Transverse colon (tissue), 4 donors: ENCODE results near the gene RGS7. TPM values are rescaled to one million over a fixed set of nuclear protein-coding genes. Genes with fewer than 3 reads are reported as not detected.

ENCODE experiments used
- DNase-seq: peaks from one replicate; pipeline ENCODE4 v3.0.0-alpha.2; 2019
- H3K27ac ChIP-seq, 4 donors: fragments of 200-600 bp; sonication (generic); 2 replicates each; pipeline ENCODE4 v1.5.1; 2016 to 2018; ENCODE audit warnings: inconsistent platforms in 4 of 4
- H3K27me3 ChIP-seq: fragments of 200-600 bp; sonication (generic); 2 replicates; pipeline ENCODE4 v1.5.1; 2017; ENCODE audit warnings: inconsistent platforms
- H3K36me3 ChIP-seq, 4 donors: fragments of 200-600 bp; sonication (generic); 2 replicates each; pipeline ENCODE4 v1.5.1; 2017 to 2019; ENCODE audit warnings: inconsistent platforms in 4 of 4
- H3K4me1 ChIP-seq, 4 donors: fragments of 200-600 bp; sonication (generic); 2 replicates each; pipeline ENCODE4 v1.5.1; 2017 to 2020; ENCODE audit warnings: inconsistent platforms in 4 of 4
- H3K4me3 ChIP-seq, 4 donors: fragments of 200-600 bp; sonication (generic); 1 replicate in 1 of 4; 2 replicates in 3 of 4; pipeline versions ENCODE4 v1.5.1 to v1.6.1; 2017 to 2019; ENCODE audit warnings: inconsistent platforms in 4 of 4
- H3K9me3 ChIP-seq, 2 donors: fragments of 200-600 bp; sonication (generic); 2 replicates each; pipeline ENCODE4 v1.5.1; 2017 to 2019; ENCODE audit warnings: inconsistent platforms in 2 of 2
- CTCF ChIP-seq, 5 experiments: fragments of 200-600 bp in 3 of 5; fragments of 450-650 bp in 2 of 5; sonication (generic) in 3 of 5; IDR thresholded peaks; 1 replicate in 2 of 5; 2 replicates in 3 of 5; pipeline ENCODE4 v1.5.1; 2016 to 2017; ENCODE audit warnings: antibody characterized with exemption in 5 of 5, inconsistent platforms in 3 of 5, mild to moderate bottlenecking in 2 of 5, moderate library complexity in 1 of 5
- EP300 ChIP-seq: sonication (generic); formaldehyde crosslinking; IDR thresholded peaks from one replicate; pipeline ENCODE4 v1.6.1; 2017; ENCODE audit warnings: antibody characterized with exemption, low read depth
- POLR2A ChIP-seq: fragments of 450-650 bp; IDR thresholded peaks from one replicate; pipeline ENCODE4 v1.6.1; 2016; ENCODE audit warnings: antibody characterized with exemption, mild to moderate bottlenecking, moderate library complexity
- POLR2AphosphoS5 ChIP-seq, 3 donors: sonication (generic); formaldehyde crosslinking; IDR thresholded peaks; one replicate each; pipeline ENCODE4 v1.6.1; 2016; ENCODE audit warnings: antibody characterized with exemption in 3 of 3
- WGBS, 2 donors: methylation state at CpG; one replicate each; pipeline ENCODE4 v1.1.5; 2018; ENCODE audit warnings: low coverage in 1 of 2; 5-methylcytosine and 5-hydroxymethylcytosine counted together
- in situ Hi-C, 4 donors: fragments of 200-750 bp; cut with MboI; loops; one replicate each; pipeline versions ENCODE4 v1.15.0 to v1.15.1; 2017; ENCODE audit warnings: low sequenced_read_pairs in 3 of 4, low pct_ligation_motif_present in 1 of 4, low pct_unique_long_range_greater_than_20kb in 1 of 4
- intact Hi-C: fragments of 100-400 bp; cut with DNase I; formaldehyde crosslinking; loops from one replicate; pipeline ENCODE4 v1.15.1; 2023; ENCODE audit warnings: low total_unique reads
- total RNA-seq, 4 donors: library from RNA; depleted of rRNA; stranded (reverse); fragments of >200 nt; gene quantifications; one replicate each; pipeline ENCODE4 v1.1.0, GENCODE V29; 2016

Gene RGS7
- total RNA-seq, 4 donors from 2014 or later = 1.5 to 2.0 TPM; not detected in 2

GRCh38 chr1:240993004-240993403, 364.0 kb downstream of the RGS7 start:
- H3K9me3 ChIP-seq = no peaks in the 10 kb centered on the region
- no peak overlapping the region for H3K4me3 ChIP-seq
- TF ChIP-seq POLR2A (no peak), EP300 (no peak), CTCF (IDR thresholded peaks at IDR 0.05) (no peak), POLR2AphosphoS5 (IDR thresholded peaks at IDR 0.05) (no peak)
- WGBS, 2 donors = 75 to 90% methylated on average over 2 of the region's 2 CpGs
- no peaks in the 10 kb centered on the region for H3K27me3 ChIP-seq
- H3K4me1 ChIP-seq = no peaks in the 10 kb centered on the region
- no peak overlapping the region for H3K27ac ChIP-seq
- in situ Hi-C loops = no loop called here
- H3K36me3 ChIP-seq = no peaks in the 10 kb centered on the region
- intact Hi-C loops = no loop called here
- DNase-seq = no peak

GRCh38 chr1:240991230-240991629, 365.8 kb downstream of the RGS7 start:
- no peak for TF ChIP-seq CTCF (IDR thresholded peaks at IDR 0.05)
- intact Hi-C loops = no loop called here
- Histone ChIP-seq H3K27me3 (no peaks in the 10 kb centered on the region), H3K4me3 (no peak overlapping the region), H3K36me3 (no peaks in the 10 kb centered on the region), H3K4me1 (no peaks in the 10 kb centered on the region), H3K9me3 (no peaks in the 10 kb centered on the region), H3K27ac (no peak overlapping the region)
- in situ Hi-C loops = no loop called here
- 87% methylated on average over 5 of the region's 5 CpGs for WGBS, 2 donors
- no peak for DNase-seq

- intact Hi-C loops = no loop called here
- in situ Hi-C loops = no loop called here
- no peaks in the 10 kb centered on the region for H3K9me3 ChIP-seq
- 31 to 36% methylated on average over 5 of the region's 5 CpGs for WGBS, 2 donors
- no peaks in the 10 kb centered on the region for H3K27me3 ChIP-seq
- TF ChIP-seq POLR2AphosphoS5 (IDR thresholded peaks at IDR 0.05) (no peak), EP300 (no peak)
- H3K4me3 ChIP-seq = no peak overlapping the region
- no peaks in the 10 kb centered on the region for H3K4me1 ChIP-seq
- H3K27ac ChIP-seq = no peak overlapping the region
- H3K36me3 ChIP-seq = no peaks in the 10 kb centered on the region
- no peak for DNase-seq
Observed at GRCh38 chr1:240987928-240988327, 369.1 kb downstream of the RGS7 start.

- no peaks in the 10 kb centered on the region for H3K4me1 ChIP-seq
- no peaks in the 10 kb centered on the region for H3K9me3 ChIP-seq
- no peaks in the 10 kb centered on the region for H3K36me3 ChIP-seq
- no peak for DNase-seq
- no peak for TF ChIP-seq CTCF (IDR thresholded peaks at IDR 0.05)
- TF ChIP-seq EP300 = no peak
- TF ChIP-seq POLR2AphosphoS5 (IDR thresholded peaks at IDR 0.05) = no peak
- no peak for TF ChIP-seq POLR2A
- intact Hi-C loops (no loop called here), in situ Hi-C loops (no loop called here)
- H3K27ac ChIP-seq = no peak overlapping the region
- H3K27me3 ChIP-seq = no peaks in the 10 kb centered on the region
- H3K4me3 ChIP-seq = no peak overlapping the region
- WGBS, 2 donors = 67 to 74% methylated on average over 5 of the region's 5 CpGs
Observed at GRCh38 chr1:240985081-240985480, 371.9 kb downstream of the RGS7 start.

GRCh38 chr1:240980342-240980741, 376.7 kb downstream of the RGS7 start:
- WGBS, 2 donors = 44 to 58% methylated on average over 1 of the region's 1 CpG
- intact Hi-C loops (no loop called here), in situ Hi-C loops (no loop called here)
- H3K9me3 ChIP-seq = no peaks in the 10 kb centered on the region
- TF ChIP-seq POLR2AphosphoS5 (IDR thresholded peaks at IDR 0.05) (no peak), EP300 (no peak), POLR2A (no peak), CTCF (IDR thresholded peaks at IDR 0.05) (no peak)
- H3K36me3 ChIP-seq = no peaks in the 10 kb centered on the region
- DNase-seq = no peak
- no peaks in the 10 kb centered on the region for H3K27me3 ChIP-seq
- H3K27ac ChIP-seq = no peak overlapping the region
- H3K4me3 ChIP-seq = no peak overlapping the region
- H3K4me1 ChIP-seq = no peaks in the 10 kb centered on the region
